SW480 (cell line): ENCODE data around the gene SLC25A36.
"Not testable (repeated sequence)": the region's sequence is repeated elsewhere in the genome, so short reads cannot be mapped to it uniquely, and the experiment has no call there.

Experiments
- DNase-seq: peaks from one replicate; pipeline ENCODE4 v3.0.0-alpha.2; 2016; ENCODE audit warnings: low spot score

SLC25A36 gene

GRCh38 chr3:140931801-140932200, 9.8 kb upstream of the SLC25A36 start:
- no peak for DNase-seq

- no peak for DNase-seq
These were observed 8.5 kb upstream of the SLC25A36 start for GRCh38 chr3:140933109-140933508.

GRCh38 chr3:140933552-140933951, 8.1 kb upstream of the SLC25A36 start:
- DNase-seq = no peak

- DNase-seq = not testable (repeated sequence)
These were observed 2.3 kb upstream of the SLC25A36 start for GRCh38 chr3:140939305-140939704.

- no peak for DNase-seq
These were observed 574 bp upstream of the SLC25A36 start for GRCh38 chr3:140941090-140941433.

GRCh38 chr3:140942221-140943104, 827 bp downstream of the SLC25A36 start:
- peak; percentile 63 for DNase-seq

GRCh38 chr3:140943781-140944552, 2.3 kb downstream of the SLC25A36 start:
- DNase-seq = no peak

GRCh38 chr3:140948460-140949249, 7.0 kb downstream of the SLC25A36 start:
- no peak for DNase-seq

GRCh38 chr3:140950144-140950543, 8.5 kb downstream of the SLC25A36 start:
- DNase-seq = no peak

- no peak for DNase-seq
These were observed 9.2 kb downstream of the SLC25A36 start for GRCh38 chr3:140950863-140951262.

- DNase-seq = not testable (repeated sequence)
These were observed 10.1 kb downstream of the SLC25A36 start for GRCh38 chr3:140951750-140952149.

- DNase-seq = peak; percentile 38
These were observed 11.7 kb downstream of the SLC25A36 start for GRCh38 chr3:140953028-140953960.

- no peak for DNase-seq
These were observed 12.9 kb downstream of the SLC25A36 start for GRCh38 chr3:140954576-140954975.

GRCh38 chr3:140955645-140956044, 14.0 kb downstream of the SLC25A36 start:
- DNase-seq = no peak

- DNase-seq = no peak
These were observed 14.6 kb downstream of the SLC25A36 start for GRCh38 chr3:140956058-140956835.

GRCh38 chr3:140972833-140973232, 31.2 kb downstream of the SLC25A36 start:
- DNase-seq = peak; percentile 53

- DNase-seq = no peak
These were observed 33.3 kb downstream of the SLC25A36 start for GRCh38 chr3:140974900-140975299.

- no peak for DNase-seq
These were observed 39.0 kb downstream of the SLC25A36 start for GRCh38 chr3:140980663-140981062.

GRCh38 chr3:140987792-140988191, 46.2 kb downstream of the SLC25A36 start:
- DNase-seq = not testable (repeated sequence)

GRCh38 chr3:140994316-140994715, 52.7 kb downstream of the SLC25A36 start:
- DNase-seq = no peak
